ENCODE measurements around the gene TRIM27.

DNA sequence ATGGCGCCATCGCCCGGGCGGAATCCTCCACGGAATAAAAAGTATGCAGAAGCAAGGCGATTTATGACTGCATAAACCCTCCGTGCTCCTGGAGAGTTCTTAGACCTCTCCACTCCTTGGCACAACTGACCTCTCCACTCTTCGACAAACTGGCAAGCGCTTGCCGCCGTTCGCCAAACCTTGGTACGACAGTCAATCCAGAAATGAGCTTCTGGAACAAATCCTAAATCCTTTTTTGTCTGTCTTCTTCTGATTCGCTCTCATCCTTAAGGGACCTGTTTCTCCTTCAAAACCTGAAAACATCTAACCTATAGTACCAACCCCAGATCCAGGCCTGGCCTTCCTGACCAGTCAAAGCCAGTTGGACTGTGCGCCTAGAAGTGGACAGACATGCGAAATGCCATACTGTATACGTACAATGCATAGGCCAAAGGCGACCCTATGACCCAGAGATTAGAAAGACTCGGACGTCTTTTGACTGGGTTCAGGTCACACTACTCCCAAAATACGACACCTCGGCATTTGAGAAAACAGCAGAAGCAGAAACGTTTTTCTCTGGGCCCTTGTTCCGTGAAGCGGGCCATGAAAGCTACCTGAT lies 59.4 kb downstream of the TRIM27 start:
- TF ChIP-seq, protein P1, sequence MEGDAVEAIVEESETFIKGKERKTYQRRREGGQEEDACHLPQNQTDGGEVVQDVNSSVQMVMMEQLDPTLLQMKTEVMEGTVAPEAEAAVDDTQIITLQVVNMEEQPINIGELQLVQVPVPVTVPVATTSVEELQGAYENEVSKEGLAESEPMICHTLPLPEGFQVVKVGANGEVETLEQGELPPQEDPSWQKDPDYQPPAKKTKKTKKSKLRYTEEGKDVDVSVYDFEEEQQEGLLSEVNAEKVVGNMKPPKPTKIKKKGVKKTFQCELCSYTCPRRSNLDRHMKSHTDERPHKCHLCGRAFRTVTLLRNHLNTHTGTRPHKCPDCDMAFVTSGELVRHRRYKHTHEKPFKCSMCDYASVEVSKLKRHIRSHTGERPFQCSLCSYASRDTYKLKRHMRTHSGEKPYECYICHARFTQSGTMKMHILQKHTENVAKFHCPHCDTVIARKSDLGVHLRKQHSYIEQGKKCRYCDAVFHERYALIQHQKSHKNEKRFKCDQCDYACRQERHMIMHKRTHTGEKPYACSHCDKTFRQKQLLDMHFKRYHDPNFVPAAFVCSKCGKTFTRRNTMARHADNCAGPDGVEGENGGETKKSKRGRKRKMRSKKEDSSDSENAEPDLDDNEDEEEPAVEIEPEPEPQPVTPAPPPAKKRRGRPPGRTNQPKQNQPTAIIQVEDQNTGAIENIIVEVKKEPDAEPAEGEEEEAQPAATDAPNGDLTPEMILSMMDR (IDR thresholded peaks at IDR 0.05), result no peak
- no peak for TF ChIP-seq POLR2A (IDR thresholded peaks at IDR 0.05)
